KBM-7 (cell line): ENCODE results near the gene CCDC112.
A peak's percentile ranks its signal among the peaks of the same experiment; 100 is the strongest.
"Not testable (repeated sequence)": the region's sequence is repeated elsewhere in the genome, so short reads cannot be mapped to it uniquely, and the experiment has no call there.

Source experiments
- DNase-seq: peaks from one replicate; pipeline ENCODE4 v3.0.0-alpha.2; 2015
- in situ Hi-C: fragments of 300-500 bp; cut with MboI; formaldehyde crosslinking; loops from 2 replicates; pipeline ENCODE4 v1.14.3; 2020; ENCODE audit warnings: low sequenced_read_pairs, low pct_unique_long_range_greater_than_20kb, mixed read lengths

The CCDC112 gene, protein sequence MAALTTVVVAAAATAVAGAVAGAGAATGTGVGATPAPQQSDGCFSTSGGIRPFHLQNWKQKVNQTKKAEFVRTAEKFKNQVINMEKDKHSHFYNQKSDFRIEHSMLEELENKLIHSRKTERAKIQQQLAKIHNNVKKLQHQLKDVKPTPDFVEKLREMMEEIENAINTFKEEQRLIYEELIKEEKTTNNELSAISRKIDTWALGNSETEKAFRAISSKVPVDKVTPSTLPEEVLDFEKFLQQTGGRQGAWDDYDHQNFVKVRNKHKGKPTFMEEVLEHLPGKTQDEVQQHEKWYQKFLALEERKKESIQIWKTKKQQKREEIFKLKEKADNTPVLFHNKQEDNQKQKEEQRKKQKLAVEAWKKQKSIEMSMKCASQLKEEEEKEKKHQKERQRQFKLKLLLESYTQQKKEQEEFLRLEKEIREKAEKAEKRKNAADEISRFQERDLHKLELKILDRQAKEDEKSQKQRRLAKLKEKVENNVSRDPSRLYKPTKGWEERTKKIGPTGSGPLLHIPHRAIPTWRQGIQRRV

DNA sequence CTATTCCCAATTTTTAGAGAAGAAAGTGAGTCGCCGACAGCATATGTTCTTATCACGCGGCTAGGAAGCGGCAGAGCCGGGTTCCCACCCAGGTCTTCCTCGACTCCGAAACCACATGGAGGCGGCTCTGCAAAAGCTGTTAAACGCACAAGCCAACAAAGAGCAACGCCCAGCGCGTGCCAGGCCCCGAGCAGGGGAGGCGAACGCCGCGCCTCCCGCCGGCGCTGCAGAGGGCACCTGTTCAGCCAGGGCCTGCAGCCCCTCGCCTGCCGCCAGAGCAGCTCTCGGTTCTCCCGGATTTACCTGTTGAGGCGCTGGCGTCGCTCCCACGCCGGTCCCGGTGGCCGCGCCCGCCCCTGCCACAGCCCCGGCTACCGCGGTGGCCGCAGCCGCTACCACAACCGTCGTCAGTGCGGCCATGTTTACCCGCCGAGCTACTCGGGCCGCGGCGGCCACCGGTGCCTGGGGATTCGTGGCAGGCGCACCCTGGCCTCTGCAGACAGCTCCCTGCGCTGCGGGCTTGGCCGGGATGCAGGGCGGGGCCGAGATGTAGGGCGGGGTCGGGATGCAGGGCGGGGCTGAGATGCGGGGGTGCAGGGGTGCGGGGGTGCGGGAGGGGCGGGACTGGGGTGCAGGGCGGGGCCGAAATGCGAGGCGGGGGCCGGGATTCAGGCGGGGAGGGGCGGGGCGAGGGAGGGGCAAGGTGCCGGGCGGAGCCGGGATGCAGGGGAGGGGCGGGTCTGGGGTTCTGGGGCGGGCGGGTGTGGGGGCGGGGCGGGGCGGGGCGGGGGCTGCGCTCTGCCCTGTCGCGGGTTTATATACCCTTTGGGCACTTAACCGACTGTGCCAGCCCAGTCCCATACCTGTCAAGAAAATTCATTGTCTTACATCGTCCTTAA is at the start of gene CCDC112:
Gene CCDC112, minus strand, starts transcription at position 531 of the 899 bp plus-strand sequence. Its CDS starts 111 bp downstream, at position 420.
- in situ Hi-C loops, result no loop called here
- peak; percentile 74 for DNase-seq

DNA sequence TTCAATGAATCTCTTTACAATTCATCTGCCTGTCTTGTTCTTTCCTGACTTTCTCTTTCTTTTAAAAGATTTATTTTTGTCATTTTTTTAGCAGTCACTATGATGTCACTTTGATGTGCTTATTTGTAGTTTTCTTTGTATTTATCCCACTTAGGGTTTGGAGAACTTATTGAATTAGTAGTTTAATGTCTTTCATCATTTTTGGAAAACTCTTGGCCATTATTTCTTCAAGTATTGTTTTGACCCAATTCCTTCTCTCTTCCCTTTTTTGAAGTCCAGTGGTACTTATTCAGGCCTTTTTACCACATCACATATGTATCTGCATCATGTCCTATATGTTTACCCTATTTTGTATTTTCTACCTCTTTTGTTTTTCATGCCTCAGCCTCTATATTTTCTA is 48.9 kb upstream of the CCDC112 start:
- in situ Hi-C loops, result no loop called here
- no peak for DNase-seq

DNA sequence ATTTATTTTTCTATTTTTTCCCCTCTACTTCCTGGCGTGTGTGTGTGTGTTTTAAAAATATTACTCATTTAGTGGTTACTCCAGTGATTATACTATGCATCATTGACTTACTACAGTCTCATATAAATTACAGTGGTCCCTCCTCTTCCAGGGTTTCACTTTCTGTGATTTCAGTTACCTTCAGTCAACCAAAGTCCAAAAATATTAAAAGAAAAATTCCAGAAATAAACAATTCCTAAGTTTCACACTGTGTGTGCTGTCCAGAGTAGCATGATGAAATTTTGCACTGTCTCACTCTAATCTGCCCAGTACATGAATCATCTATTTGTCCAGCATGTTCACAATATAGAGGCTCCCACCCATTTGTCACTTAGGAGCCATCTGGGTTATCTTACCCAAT is 47.4 kb upstream of the CCDC112 start:
- DNase-seq, result no peak
- in situ Hi-C loops, result no loop called here

DNA sequence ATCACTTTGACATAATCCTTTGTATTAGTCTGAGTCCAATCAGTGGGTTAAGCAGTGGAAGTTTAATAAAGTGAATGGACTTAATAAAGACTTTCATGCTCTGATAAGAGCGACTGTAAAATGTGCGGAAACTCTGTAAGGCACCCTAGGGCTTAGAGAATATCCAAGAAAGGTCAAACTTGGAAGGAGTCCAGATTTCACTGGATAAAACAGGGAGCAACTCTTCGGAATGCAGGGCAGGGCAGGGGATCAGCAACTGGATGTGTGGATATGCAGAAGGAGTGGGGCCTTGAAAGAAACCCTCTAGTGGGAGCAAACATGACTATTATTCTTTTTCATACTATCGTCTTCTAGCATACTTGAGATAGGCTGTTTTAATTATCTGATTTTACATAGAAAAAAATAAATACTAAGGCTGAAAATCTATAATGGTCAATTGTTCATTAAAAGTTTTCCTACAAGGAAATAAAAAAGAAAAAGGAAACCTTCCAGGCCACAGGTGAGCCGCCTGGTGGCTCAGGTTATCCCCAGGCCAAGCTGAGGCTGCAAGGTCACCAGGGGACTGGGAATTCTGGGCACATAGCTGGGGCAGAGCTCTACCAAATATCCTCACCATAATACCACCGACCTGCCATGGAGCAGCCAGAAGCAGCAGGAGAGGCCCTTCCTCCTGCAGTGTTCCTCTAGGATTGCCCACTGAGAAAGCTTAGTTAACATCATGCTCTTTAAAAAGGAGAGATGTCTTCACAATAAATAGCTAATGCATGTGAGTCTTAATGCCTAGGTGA is 46.3 kb upstream of the CCDC112 start:
- in situ Hi-C loops, result no loop called here
- DNase-seq, result no peak

DNA sequence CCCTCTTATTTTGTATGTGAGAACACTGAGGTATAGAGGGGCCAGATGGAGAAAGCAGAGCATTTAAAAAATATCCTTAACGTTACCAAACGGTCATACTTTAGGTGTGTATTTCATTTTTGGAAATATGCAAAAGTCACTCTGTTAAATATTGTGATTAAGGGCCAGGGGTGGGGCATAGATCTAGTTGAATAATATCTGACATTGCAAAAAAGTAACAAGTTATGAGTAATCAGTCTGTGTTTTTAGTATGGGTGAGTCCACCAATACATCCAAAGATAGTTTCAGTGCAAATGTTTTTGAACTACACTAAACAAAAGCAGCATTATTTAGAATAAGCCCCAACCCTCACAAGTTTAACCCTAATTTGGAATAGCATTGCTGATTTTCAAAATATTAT is 45.3 kb upstream of the CCDC112 start:
- in situ Hi-C loops, result no loop called here
- DNase-seq, result no peak

DNA sequence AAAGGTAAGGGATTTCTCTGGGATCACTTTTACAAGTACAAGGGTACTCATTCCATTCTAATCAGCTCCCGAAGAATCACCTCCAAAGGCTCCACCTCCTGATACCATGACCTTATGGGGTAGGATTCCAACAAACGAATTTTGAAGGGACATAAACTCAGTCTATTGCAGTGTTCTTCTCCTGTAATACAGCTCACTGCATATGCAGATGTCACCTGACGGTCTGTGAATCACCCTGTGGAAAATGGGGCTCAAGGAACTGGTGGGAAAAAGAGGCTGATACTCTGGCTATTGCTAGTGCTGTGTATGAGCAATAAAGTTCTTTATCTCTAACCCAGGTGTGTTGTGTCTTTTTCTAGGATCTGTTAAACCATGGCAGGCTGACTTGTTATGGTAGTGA is 42.4 kb upstream of the CCDC112 start:
- in situ Hi-C loops, result no loop called here
- no peak for DNase-seq

DNA sequence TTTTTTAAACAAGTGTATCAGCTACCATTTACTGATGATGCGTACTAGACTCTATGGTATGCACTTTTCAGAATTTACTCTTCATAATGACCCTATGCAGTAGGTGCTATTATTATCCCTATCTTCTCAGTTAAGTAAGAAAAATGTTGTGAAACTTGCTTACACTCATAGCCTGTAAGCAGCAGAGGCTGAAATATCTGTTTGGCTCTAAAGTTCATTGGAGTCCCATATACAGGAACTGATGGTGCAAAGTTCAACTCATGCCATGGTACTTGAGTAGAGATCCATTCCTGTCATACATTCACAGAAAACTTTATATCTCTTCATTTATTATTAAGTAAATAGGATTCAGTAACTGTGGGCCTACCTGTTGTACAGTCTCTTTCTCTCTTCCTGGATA is 41.4 kb upstream of the CCDC112 start:
- in situ Hi-C loops, result no loop called here
- no peak for DNase-seq

DNA sequence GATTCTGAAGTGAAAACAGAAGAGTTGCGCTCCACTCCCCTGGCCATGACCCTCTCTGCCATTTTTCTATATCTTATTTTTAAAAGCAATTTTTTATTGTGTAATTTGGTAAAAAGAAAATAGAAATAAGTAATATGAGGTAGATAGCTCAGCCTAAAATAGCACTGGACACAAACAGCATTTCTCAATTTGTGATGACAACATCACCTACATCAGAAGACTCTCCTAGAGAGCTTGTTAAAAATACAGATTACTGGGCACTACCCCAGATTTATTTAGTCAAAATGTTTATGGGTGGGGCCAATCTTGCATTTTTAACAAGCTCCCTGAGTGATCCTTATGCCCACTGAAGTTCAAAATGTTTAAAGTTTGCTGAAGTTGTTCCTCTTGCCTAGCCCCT is 40.5 kb upstream of the CCDC112 start:
- no peak for DNase-seq
- in situ Hi-C loops, result no loop called here

DNA sequence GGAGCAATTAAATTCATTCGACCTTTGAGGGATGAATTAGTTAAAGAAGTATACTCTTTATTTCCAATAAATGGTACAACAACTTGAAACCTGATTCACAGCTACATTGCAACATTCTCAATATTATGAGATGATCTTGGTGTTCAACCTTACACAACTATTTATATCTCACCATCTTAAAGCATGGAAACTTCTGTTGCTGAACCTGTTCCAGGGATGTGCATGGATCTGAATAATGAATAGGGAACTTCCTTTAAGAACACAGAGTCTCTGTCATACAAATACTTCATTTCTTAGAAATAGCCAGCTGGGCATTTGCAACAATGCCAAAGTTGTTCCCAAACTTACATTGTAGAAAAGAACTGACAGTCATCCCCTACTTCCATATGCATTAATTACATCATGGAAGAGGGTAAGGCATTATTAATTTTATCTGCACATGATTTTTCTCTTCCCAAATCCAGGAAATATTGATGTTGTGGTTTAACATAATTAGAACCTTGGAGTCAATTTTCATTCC is 39.8 kb upstream of the CCDC112 start:
- in situ Hi-C loops, result no loop called here
- DNase-seq, result no peak

DNA sequence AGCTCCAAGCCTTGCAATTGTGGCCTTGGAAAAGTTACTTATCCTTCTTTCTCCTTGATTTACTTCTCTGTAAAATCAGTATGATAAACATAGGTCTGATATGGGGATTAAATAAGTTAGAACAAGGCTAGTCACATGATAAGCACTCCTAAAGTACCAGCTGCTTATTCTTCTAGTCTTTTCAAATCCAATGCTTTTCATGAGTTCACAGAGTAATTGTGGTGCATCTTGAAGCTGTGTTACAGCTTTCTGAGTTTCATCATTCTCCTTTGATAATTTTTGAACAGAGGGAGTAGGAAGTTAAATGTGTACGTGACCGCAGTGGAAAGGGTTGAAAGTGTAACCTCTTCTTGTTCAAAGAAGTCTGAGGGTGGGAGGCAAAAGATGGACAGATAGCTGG is 38.8 kb upstream of the CCDC112 start:
- no peak for DNase-seq
- in situ Hi-C loops, result no loop called here

DNA sequence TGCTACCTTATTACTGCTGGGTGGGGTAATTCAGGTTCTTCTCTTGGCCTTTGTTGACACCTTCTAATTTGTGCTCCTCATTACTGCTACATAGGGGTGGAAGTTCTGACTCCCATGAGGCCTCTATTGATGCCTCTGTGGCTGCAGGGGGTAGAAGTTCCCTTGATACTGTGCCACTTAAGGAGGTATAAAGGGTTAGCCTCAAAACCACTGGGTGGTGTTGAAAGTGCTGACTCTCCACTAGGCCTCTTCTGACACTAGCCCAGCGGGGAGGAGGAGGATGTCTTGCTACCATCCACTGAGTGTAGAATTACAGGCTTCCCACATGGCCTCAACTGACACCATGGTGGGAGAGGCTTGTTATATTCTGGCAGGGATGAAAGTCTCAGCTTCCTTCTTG is 36.7 kb upstream of the CCDC112 start:
- DNase-seq, result peak; percentile 75
- in situ Hi-C loops, result no loop called here

DNA sequence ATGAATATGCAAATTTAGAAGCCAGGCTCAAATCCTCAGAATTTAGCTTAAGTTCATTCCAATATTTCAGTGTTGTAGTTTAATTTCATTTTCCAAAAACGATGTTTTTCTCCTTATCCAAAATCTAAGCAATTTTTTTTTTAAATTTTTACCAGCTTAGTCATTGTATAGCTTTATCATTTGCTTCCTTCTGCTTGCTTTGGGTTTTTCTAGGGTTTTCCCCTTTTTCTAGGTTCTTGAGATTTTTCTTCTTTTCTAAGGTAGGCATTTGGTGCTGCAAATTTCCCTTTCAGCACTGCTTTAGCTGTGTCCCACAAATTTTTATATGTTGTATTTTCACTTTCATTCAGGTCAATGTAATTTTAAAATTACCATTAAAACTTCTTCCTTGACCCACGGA is 34.4 kb upstream of the CCDC112 start:
- no peak for DNase-seq
- in situ Hi-C loops, result no loop called here

DNA sequence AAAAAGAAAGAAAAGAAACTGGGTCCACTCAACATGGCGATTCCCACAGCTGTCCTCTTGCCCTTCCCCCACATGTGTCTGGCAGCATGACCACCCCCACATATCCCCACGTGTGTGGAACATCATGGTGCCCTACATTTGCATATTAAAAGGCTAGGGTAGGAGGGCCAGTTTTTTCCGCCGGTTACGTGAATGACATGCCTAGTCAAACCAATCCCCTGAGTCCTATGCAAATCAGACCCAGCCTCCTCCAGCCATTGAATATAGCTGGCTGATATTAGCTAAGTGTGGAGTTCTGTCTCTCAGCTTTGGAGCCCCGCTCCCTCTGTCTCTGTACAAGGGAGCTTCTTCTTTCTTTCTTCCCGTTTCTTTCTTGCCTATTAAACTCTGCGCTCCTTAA is 33.0 kb upstream of the CCDC112 start:
- DNase-seq, result peak; percentile 72
- in situ Hi-C loops, result no loop called here

DNA sequence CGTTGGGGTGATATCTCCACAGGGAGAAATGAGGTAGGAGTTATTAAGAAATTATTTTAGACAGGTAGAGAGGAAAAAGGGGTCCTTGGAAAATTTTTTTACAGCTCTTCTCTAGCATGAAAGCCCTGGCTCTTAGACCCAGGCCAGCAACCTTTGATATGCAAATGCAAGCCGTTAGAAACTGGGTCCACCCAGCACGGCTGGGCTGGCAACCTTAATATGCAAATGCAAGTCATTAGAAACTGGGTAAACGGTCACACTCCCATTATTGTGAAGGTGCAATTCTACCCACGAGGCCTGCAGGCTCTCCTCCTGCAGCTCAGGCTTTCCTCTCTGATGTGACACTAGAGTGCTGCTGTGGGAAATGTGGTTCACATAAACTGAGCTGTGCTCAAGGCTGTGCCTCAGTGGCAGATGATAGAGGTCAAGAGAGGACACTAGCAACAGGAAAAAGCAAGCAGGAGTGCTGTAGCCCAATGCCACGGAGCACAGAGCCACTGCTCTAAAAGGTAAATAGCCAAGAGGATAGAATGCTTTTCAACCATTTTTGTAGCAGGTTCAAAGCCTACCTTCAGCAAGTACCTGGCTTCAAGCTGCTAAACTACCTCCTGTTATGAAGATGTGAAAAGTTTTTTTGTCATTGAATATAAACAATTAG is 32.3 kb upstream of the CCDC112 start:
- in situ Hi-C loops, result not testable (repeated sequence)

DNA sequence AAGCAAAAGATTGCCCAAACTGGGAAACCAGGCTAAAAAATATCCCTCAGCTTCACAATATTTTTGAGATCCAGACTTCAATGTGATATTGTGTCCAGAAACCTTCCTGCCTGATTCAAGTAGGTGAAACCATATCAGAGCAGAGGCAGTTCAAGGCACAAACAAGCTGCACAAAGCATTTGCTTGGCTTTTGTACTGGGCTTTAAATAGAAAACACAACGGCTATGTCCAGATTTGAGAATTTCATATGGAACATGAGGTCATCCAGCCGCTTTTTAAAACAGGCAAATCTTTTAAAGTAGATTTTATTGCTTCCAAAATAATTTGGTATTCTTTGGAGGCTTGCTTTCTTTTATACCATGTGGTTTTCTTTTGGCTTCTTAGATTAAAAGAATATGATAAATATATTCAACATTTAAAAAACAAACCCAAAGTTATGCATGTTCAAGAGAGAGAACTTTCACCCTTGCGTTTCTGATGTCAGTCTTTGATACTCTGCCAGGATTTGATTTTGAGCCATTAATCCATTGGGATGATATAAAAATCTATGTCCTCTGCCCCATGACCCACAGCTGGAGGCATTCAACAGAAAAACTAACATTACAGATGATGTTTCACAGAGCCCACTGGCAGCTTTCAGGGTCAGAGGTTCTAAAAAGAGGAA is 29.0 kb upstream of the CCDC112 start:
- no peak for DNase-seq
- in situ Hi-C loops, result no loop called here

More for the DNA sequence above, 32.3 kb upstream of the CCDC112 start:
- not testable (repeated sequence) for DNase-seq

DNA sequence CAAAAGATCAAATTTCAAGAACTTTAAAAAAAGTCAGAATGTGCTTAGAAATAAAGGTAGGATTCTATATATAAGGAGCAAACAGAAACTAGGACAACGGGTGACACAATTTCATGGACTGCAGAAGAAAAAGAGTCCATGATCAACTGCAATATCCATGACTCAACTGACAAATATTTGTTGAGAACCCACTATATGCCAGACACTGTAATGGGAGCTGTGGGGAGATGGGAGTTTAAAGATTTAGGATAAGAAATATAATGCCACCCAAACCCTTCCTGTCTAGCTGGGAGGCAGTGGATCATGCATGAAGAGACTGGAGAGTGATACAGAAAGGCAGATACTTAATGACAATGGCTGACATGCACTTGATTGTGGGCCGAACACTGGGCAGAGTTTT is 27.6 kb upstream of the CCDC112 start:
- in situ Hi-C loops, result loop anchor here (25.0 kb wide), 2 partner anchors 238 to 513 kb away; partner anchors contain the start of genes AP3S1 and ATG12
- no peak for DNase-seq

DNA sequence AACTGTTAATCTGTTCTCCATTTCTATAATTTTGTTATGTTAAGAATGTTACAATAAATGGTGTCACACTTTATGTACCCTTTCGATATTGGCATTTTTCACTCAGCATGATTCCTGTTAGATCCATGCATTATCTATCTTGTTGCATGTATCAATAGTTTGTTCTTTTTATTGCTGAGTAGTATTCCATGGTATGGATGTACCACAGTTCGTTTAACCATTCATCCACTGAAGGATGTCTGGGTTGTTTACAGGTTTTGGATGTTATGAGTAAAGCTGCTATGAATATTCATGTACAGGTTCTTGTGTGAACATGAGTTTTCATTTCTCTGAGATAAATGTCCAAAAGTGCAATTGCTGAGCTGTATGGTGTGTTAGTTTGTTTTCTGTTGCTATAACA is 26.3 kb upstream of the CCDC112 start:
- in situ Hi-C loops, result loop anchor here (25.0 kb wide), 2 partner anchors 240 to 515 kb away; partner anchors contain the start of genes AP3S1 and ATG12
- no peak for DNase-seq

DNA sequence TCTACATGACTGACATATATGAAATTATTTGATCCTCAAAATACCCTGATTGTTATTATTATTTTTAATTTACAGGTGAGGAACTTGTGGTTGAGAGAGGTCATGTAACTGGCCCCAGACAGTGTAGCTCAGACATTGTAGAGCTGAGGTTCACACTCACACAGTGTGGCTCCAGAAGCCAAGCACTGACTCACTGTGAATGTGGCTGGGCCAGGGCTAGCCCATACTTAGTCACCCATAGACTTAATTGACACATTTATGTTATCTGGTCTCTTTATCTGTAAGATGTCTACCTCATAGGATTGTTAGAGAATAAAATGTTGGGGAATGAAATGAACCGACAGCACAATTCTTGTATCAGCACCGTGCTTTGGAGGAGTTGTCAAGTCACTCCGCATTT is 24.9 kb upstream of the CCDC112 start:
- no peak for DNase-seq
- in situ Hi-C loops, result loop anchor here (25.0 kb wide), 2 partner anchors 241 to 516 kb away; partner anchors contain the start of genes AP3S1 and ATG12
